Fibroblast of lung (primary cell): ENCODE data around the gene ZNF92. TPM values are rescaled to one million over a fixed set of nuclear protein-coding genes. Genes with fewer than 3 reads are reported as not detected.

Source experiments
- DNase-seq, 2 donors: peaks; one replicate each; pipeline versions ENCODE4 v3.0.0 to v3.0.0-alpha.2; 2010; ENCODE audit warnings: low read depth in 2 of 2
- H2AFZ ChIP-seq: 2 replicates; pipeline ENCODE4 v1.5.1; 2012; ENCODE audit warnings: low read length, control low read depth, inconsistent platforms
- H3K27ac ChIP-seq: 2 replicates; pipeline ENCODE4 v1.5.1; 2011; ENCODE audit warnings: low read length, control low read depth; ENCODE audit not compliant: insufficient read depth
- H3K27me3 ChIP-seq: 2 replicates; pipeline ENCODE4 v1.5.1; 2011; ENCODE audit warnings: mild to moderate bottlenecking, low read length; ENCODE audit not compliant: control insufficient read depth, insufficient read depth
- H3K36me3 ChIP-seq: 2 replicates; pipeline ENCODE4 v1.5.1; 2011; ENCODE audit warnings: low read length; ENCODE audit not compliant: control insufficient read depth, insufficient read depth
- H3K4me1 ChIP-seq: 2 replicates; pipeline ENCODE4 v1.5.1; 2011; ENCODE audit warnings: low read length; ENCODE audit not compliant: control insufficient read depth, insufficient read depth; ENCODE audit errors: extremely low read depth
- H3K4me2 ChIP-seq: 2 replicates; pipeline ENCODE4 v1.5.1; 2011; ENCODE audit warnings: low read length, control low read depth; ENCODE audit not compliant: insufficient read depth; ENCODE audit errors: extremely low read depth
- H3K4me3 ChIP-seq, 4 experiments: fragments of 200-600 bp in 1 of 4; sonication (generic) in 1 of 4; replicated peaks in 1 of 4; 2 replicates each; pipeline ENCODE4 v1.5.1; 2011 to 2016; ENCODE audit warnings: low read length in 4 of 4, low read depth in 3 of 4, mild to moderate bottlenecking in 3 of 4, control low read depth in 2 of 4, inconsistent platforms in 1 of 4, mixed read lengths in 1 of 4; ENCODE audit not compliant: insufficient read depth in 1 of 4; ENCODE audit errors: control extremely low read depth in 1 of 4
- H3K79me2 ChIP-seq: 2 replicates; pipeline ENCODE4 v1.5.1; 2012; ENCODE audit warnings: mild to moderate bottlenecking, low read length, inconsistent platforms; ENCODE audit not compliant: control insufficient read depth, insufficient read depth
- H3K9ac ChIP-seq: 2 replicates; pipeline ENCODE4 v1.5.1; 2011; ENCODE audit warnings: mild to moderate bottlenecking, low read length, control low read depth; ENCODE audit not compliant: insufficient read depth
- H3K9me3 ChIP-seq: 2 replicates; pipeline ENCODE4 v1.5.1; 2012; ENCODE audit warnings: low read depth, low read length; ENCODE audit not compliant: control insufficient read depth, insufficient read depth
- H4K20me1 ChIP-seq: 2 replicates; pipeline ENCODE4 v1.5.1; 2011; ENCODE audit warnings: low read length; ENCODE audit not compliant: control insufficient read depth, insufficient read depth; ENCODE audit errors: extremely low read depth
- EZH2 ChIP-seq: IDR thresholded peaks from 2 replicates; pipeline ENCODE4 v1.5.1; 2012; ENCODE audit warnings: low read length, control low read depth, mild to moderate bottlenecking; ENCODE audit errors: missing control alignments
- polyA plus RNA-seq, 2 donors: library from polyadenylated mRNA; depleted of rRNA in 1 of 2; stranded (reverse) in 1 of 2; unstranded in 1 of 2; fragments of >200 nt; gene quantifications; 2 replicates each; pipeline ENCODE4 v1.2.1, GENCODE V29; 2011 to 2012; ENCODE audit warnings: missing spikeins in 1 of 2
- total RNA-seq: library from RNA; depleted of rRNA; stranded (reverse); fragments of >200 nt; gene quantifications from 2 replicates; pipeline ENCODE4 v1.2.1, GENCODE V29; 2014
- TF ChIP-seq, protein P1 (sequence below), 2 donors: IDR thresholded peaks in 1 of 2; conservative IDR thresholded peaks in 1 of 2; 1 replicate in 1 of 2; 2 replicates in 1 of 2; pipeline ENCODE4 v1.5.1; 2011 to 2012; ENCODE audit warnings: low read length in 2 of 2, control low read depth in 1 of 2, inconsistent platforms in 1 of 2, low read depth in 1 of 2, mild to moderate bottlenecking in 1 of 2

The ZNF92 gene
- total and polyA plus RNA-seq, 2 donors (not counting 1 experiment from before 2014, with no cell fraction given) = 3.6 to 4.0 TPM

- no peak overlapping the region for H2AFZ ChIP-seq
- H3K27ac ChIP-seq = no peak overlapping the region
- peaks cover 4% of the 10 kb centered on the region for H3K27me3 ChIP-seq
- no peaks in the 10 kb centered on the region for H4K20me1 ChIP-seq
- no peaks in the 10 kb centered on the region for H3K36me3 ChIP-seq
- no peak overlapping the region for H3K4me2 ChIP-seq
- H3K4me1 ChIP-seq = no peaks in the 10 kb centered on the region
- TF ChIP-seq, protein P1, sequence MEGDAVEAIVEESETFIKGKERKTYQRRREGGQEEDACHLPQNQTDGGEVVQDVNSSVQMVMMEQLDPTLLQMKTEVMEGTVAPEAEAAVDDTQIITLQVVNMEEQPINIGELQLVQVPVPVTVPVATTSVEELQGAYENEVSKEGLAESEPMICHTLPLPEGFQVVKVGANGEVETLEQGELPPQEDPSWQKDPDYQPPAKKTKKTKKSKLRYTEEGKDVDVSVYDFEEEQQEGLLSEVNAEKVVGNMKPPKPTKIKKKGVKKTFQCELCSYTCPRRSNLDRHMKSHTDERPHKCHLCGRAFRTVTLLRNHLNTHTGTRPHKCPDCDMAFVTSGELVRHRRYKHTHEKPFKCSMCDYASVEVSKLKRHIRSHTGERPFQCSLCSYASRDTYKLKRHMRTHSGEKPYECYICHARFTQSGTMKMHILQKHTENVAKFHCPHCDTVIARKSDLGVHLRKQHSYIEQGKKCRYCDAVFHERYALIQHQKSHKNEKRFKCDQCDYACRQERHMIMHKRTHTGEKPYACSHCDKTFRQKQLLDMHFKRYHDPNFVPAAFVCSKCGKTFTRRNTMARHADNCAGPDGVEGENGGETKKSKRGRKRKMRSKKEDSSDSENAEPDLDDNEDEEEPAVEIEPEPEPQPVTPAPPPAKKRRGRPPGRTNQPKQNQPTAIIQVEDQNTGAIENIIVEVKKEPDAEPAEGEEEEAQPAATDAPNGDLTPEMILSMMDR (conservative IDR thresholded peaks at IDR 0.05 in 1 of 2, IDR thresholded peaks at IDR 0.05 in 1 of 2; ENCODE audit: low read depth in 1 of 2, low read length in 2 of 2) = no peak
- TF ChIP-seq EZH2 = no peak
- H3K9ac ChIP-seq = no peak overlapping the region
- no peaks in the 10 kb centered on the region for H3K79me2 ChIP-seq
- no peak overlapping the region for H3K4me3 ChIP-seq
- no peak for DNase-seq
- H3K9me3 ChIP-seq = peaks cover 10% of the 10 kb centered on the region
Measured at GRCh38 chr7:65429642-65430343, 56.1 kb downstream of the ZNF92 start.

- H4K20me1 ChIP-seq = no peaks in the 10 kb centered on the region
- no peak overlapping the region for H3K9ac ChIP-seq
- H2AFZ ChIP-seq = no peak overlapping the region
- DNase-seq = no peak
- peaks cover 10% of the 10 kb centered on the region for H3K9me3 ChIP-seq
- H3K79me2 ChIP-seq = no peaks in the 10 kb centered on the region
- H3K27ac ChIP-seq = no peak overlapping the region
- no peaks in the 10 kb centered on the region for H3K36me3 ChIP-seq
- no peaks in the 10 kb centered on the region for H3K4me1 ChIP-seq
- TF ChIP-seq, protein P1 (conservative IDR thresholded peaks at IDR 0.05 in 1 of 2, IDR thresholded peaks at IDR 0.05 in 1 of 2; ENCODE audit: low read depth in 1 of 2, low read length in 2 of 2) = no peak
- TF ChIP-seq EZH2 = no peak
- no peak overlapping the region for H3K4me2 ChIP-seq
- no peak overlapping the region for H3K4me3 ChIP-seq
- H3K27me3 ChIP-seq = peaks cover 4% of the 10 kb centered on the region
Measured at GRCh38 chr7:65430344-65431186, 56.9 kb downstream of the ZNF92 start.

GRCh38 chr7:65434307-65434706, 60.7 kb downstream of the ZNF92 start:
- Histone ChIP-seq H3K9me3 (peaks cover 10% of the 10 kb centered on the region), H2AFZ (no peak overlapping the region), H3K27ac (no peak overlapping the region), H3K4me1 (peaks cover 2% of the 10 kb centered on the region), H3K36me3 (no peaks in the 10 kb centered on the region), H3K9ac (no peak overlapping the region), H4K20me1 (no peaks in the 10 kb centered on the region), H3K27me3 (peaks cover 4% of the 10 kb centered on the region), H3K79me2 (no peaks in the 10 kb centered on the region), H3K4me2 (no peak overlapping the region), H3K4me3 (no peak overlapping the region)
- TF ChIP-seq, protein P1 (conservative IDR thresholded peaks at IDR 0.05 in 1 of 2, IDR thresholded peaks at IDR 0.05 in 1 of 2; ENCODE audit: low read depth in 1 of 2, low read length in 2 of 2) = no peak
- TF ChIP-seq EZH2 = no peak
- no peak for DNase-seq
